ENCODE data around the gene C9.

- TF ChIP-seq POLR2A (IDR thresholded peaks at IDR 0.05), result no peak
- TF ChIP-seq CTCF (IDR thresholded peaks at IDR 0.05), result no peak
These were observed 3.4 kb upstream of the C9 start for GRCh38 chr5:39367711-39368110.

All from testis (tissue), 2 donors.